ENCODE measurements around the gene ZC3H14. TPM values are rescaled to one million over a fixed set of nuclear protein-coding genes. Genes with fewer than 3 reads are reported as not detected.
A peak's percentile ranks its signal among the peaks of the same experiment; 100 is the strongest.

ZC3H14 gene
- total RNA-seq, 1 donor from 2014 or later: 85.0 TPM

GRCh38 chr14:88554457-88555286 lies 8.2 kb upstream of the ZC3H14 start, which contains the start of gene PTPN21:
Gene PTPN21 (minus strand): TSS chr14:88555007. CDS start chr14:88550417, 4,590 bp downstream.
- H3K9me3 Mint-ChIP-seq: no peaks in the 10 kb centered on the region
- H3K27me3 Mint-ChIP-seq (ENCODE audit: low read depth): no peaks in the 10 kb centered on the region
- H3K4me1 Mint-ChIP-seq: peaks cover 33% of the 10 kb centered on the region
- peak; percentile 76 to 85 for DNase-seq (ENCODE audit: low spot score in 2 of 2, unreplicated experiment in 2 of 2)
- H3K4me3 Mint-ChIP-seq: peak within 1 kb of the TSS; percentile 86
- no peaks in the 10 kb centered on the region for H3K36me3 Mint-ChIP-seq
- peak within 1 kb of the TSS; percentile 96 for H3K27ac Mint-ChIP-seq
- TF ChIP-seq CTCF (IDR thresholded peaks at IDR 0.05; ENCODE audit: unreplicated experiment): no peak

GRCh38 chr14:88556581-88556980 lies 6.3 kb upstream of the ZC3H14 start:
- no peaks in the 10 kb centered on the region for H3K36me3 Mint-ChIP-seq
- no peak for DNase-seq (ENCODE audit: low spot score in 2 of 2, unreplicated experiment in 2 of 2)
- no peaks in the 10 kb centered on the region for H3K27me3 Mint-ChIP-seq (ENCODE audit: low read depth)
- H3K27ac Mint-ChIP-seq: peak overlapping the region; percentile 18
- TF ChIP-seq CTCF (IDR thresholded peaks at IDR 0.05; ENCODE audit: unreplicated experiment): no peak
- H3K9me3 Mint-ChIP-seq: no peaks in the 10 kb centered on the region
- H3K4me1 Mint-ChIP-seq: peaks cover 36% of the 10 kb centered on the region
- no peak overlapping the region for H3K4me3 Mint-ChIP-seq

- no peak for TF ChIP-seq CTCF (IDR thresholded peaks at IDR 0.05; ENCODE audit: unreplicated experiment)
- H3K4me3 Mint-ChIP-seq: no peak overlapping the region
- DNase-seq (ENCODE audit: low spot score in 2 of 2, unreplicated experiment in 2 of 2): no peak
- no peaks in the 10 kb centered on the region for H3K36me3 Mint-ChIP-seq
- peaks cover 38% of the 10 kb centered on the region for H3K4me1 Mint-ChIP-seq
- no peaks in the 10 kb centered on the region for H3K9me3 Mint-ChIP-seq
- no peaks in the 10 kb centered on the region for H3K27me3 Mint-ChIP-seq (ENCODE audit: low read depth)
- H3K27ac Mint-ChIP-seq: peak overlapping the region; percentile 39
Observed at GRCh38 chr14:88559852-88560251, 3.0 kb upstream of the ZC3H14 start.

DNA sequence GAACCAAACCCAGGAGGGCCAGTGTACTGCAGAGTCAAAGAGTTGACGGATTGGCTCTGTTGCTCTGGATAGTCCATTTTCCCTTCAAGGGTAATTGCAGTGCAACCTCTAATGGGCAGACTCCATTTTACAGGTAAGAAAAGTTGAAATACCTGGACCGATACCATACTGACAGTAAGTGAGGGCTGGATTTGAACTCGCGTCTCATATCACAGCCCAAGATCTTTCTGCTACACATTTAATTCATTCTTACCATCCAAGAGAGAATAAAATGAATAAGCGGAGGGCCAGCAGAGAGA lies 356 bp upstream of the ZC3H14 start:
- Mint-ChIP-seq H3K27ac (peak overlapping the region; percentile 83), H3K27me3 (ENCODE audit: low read depth) (no peaks in the 10 kb centered on the region)

DNA sequence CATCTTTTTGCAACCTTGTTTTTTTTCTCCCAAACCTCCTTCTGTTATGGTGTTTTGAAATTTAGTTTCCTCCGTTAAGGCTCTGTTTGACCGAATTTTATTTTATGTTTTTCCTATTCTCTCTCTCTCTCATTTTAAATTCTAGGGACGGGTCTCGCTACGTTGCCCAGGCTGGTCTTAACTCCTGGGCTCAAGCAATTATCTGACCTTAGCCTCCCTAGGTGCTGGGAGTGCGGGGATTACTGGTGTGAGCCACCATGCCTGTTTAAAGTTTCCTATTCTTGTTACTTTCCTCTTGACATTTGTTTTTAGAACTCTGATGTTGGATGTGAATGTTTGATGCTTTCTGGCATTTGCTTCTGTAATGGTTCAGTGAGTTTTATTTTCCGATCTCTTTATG lies 1.0 kb downstream of the ZC3H14 start:
- no peak for DNase-seq (ENCODE audit: low spot score in 2 of 2, unreplicated experiment in 2 of 2)
- peak overlapping the region; percentile 94 for H3K4me3 Mint-ChIP-seq
- peaks cover 27% of the 10 kb centered on the region for H3K4me1 Mint-ChIP-seq
- no peaks in the 10 kb centered on the region for H3K9me3 Mint-ChIP-seq
- H3K27ac Mint-ChIP-seq: peak overlapping the region; percentile 95
- no peaks in the 10 kb centered on the region for H3K27me3 Mint-ChIP-seq (ENCODE audit: low read depth)
- peaks cover 10% of the 10 kb centered on the region for H3K36me3 Mint-ChIP-seq
- no peak for TF ChIP-seq CTCF (IDR thresholded peaks at IDR 0.05; ENCODE audit: unreplicated experiment)

More for the DNA sequence above, 356 bp upstream of the ZC3H14 start:
- no peaks in the 10 kb centered on the region for H3K9me3 Mint-ChIP-seq
- peaks cover 27% of the 10 kb centered on the region for H3K4me1 Mint-ChIP-seq
- H3K36me3 Mint-ChIP-seq: peaks cover 2% of the 10 kb centered on the region
- DNase-seq (ENCODE audit: low spot score in 2 of 2, unreplicated experiment in 2 of 2): no peak
- TF ChIP-seq CTCF (IDR thresholded peaks at IDR 0.05; ENCODE audit: unreplicated experiment): no peak
- H3K4me3 Mint-ChIP-seq: peak overlapping the region; percentile 94
